Heart right ventricle (tissue), 16 donors: ENCODE measurements around the gene ALCAM. TPM values are rescaled to one million over a fixed set of nuclear protein-coding genes. Genes with fewer than 3 reads are reported as not detected.

Source experiments
- ATAC-seq, 8 donors: fragments of 200-7000 bp; cut with Tn5 transposase; one replicate each; pipeline ENCODE4 v1.9.1; 2020; ENCODE audit warnings: mild to moderate bottlenecking in 8 of 8, moderate library complexity in 8 of 8, moderate number of reproducible peaks in 1 of 8
- DNase-seq, 2 donors: peaks; one replicate each; pipeline ENCODE4 v3.0.0-alpha.2; 2020
- H3K27ac ChIP-seq, 10 donors: fragments of 200-600 bp; sonication (generic) in 2 of 10; one replicate each; pipeline versions ENCODE4 v1.5.0 to v1.8.0; 2020 to 2022; ENCODE audit warnings: mild to moderate bottlenecking in 3 of 10
- H3K27me3 ChIP-seq, 7 donors: fragments of 200-600 bp; one replicate each; pipeline ENCODE4 v1.8.0; 2021 to 2022; ENCODE audit warnings: mild to moderate bottlenecking in 2 of 7
- H3K36me3 ChIP-seq, 9 donors: fragments of 200-600 bp; sonication (generic) in 1 of 9; one replicate each; pipeline versions ENCODE4 v1.5.0 to v1.8.0; 2020 to 2022; ENCODE audit warnings: mild to moderate bottlenecking in 2 of 9
- H3K4me1 ChIP-seq, 9 donors: fragments of 200-600 bp; sonication (generic) in 1 of 9; one replicate each; pipeline versions ENCODE4 v1.5.0 to v1.8.0; 2020 to 2022; ENCODE audit warnings: mild to moderate bottlenecking in 4 of 9
- H3K4me3 ChIP-seq, 10 donors: fragments of 200-600 bp; sonication (generic) in 2 of 10; one replicate each; pipeline versions ENCODE4 v1.5.0 to v1.8.0; 2020 to 2022; ENCODE audit warnings: mild to moderate bottlenecking in 7 of 10, moderate library complexity in 2 of 10
- H3K9me3 ChIP-seq, 11 donors: fragments of 200-600 bp in 10 of 11; sonication (generic) in 2 of 11; one replicate each; pipeline versions ENCODE4 v1.5.0 to v1.8.0; 2013 to 2022; ENCODE audit warnings: mild to moderate bottlenecking in 2 of 11, control low read depth in 1 of 11, moderate library complexity in 1 of 11
- WGBS, 2 donors: extraction: QIAGEN DNeasy Blood & Tissue Kit; methylation state at CpG; one replicate each; pipeline ENCODE4 v1.1.7; 2013; ENCODE audit warnings: inconsistent platforms in 1 of 2; 5-methylcytosine and 5-hydroxymethylcytosine counted together
- intact Hi-C, 10 donors: fragments of 100-400 bp; cut with DNase I; formaldehyde crosslinking; loops; one replicate each; pipeline versions ENCODE4 v1.11.1 to v1.14.2; 2022
- polyA plus RNA-seq, 2 donors: library from polyadenylated mRNA; stranded (reverse); fragments of 200-250 nt; gene quantifications; one replicate each; pipeline ENCODE4 v1.2.3, GENCODE V29; 2013
- total RNA-seq, 10 donors: library from RNA; stranded (reverse); fragmentation: NEBNext Ultra II Directional in 3 of 10; extraction: Animal tissue kit (Norgen Biotek cat#: 25700) in 3 of 10; gene quantifications; one replicate each; pipeline versions ENCODE4 v1.2.1 to v1.2.4, GENCODE V29; 2021 to 2023
- TF ChIP-seq, protein P1 (sequence below), 9 donors: fragments of 200-600 bp; sonication (generic) in 2 of 9; IDR thresholded peaks; one replicate each; pipeline versions ENCODE4 v1.5.0 to v1.8.0; 2021 to 2022; ENCODE audit warnings: antibody characterized with exemption in 9 of 9, mild to moderate bottlenecking in 5 of 9, moderate library complexity in 1 of 9
- donor health status: Arrhythmogenic right ventricular cardiomyopathy.
- donor health status: ischemic (EF 13 %, LVEDD 7.1; RV severe dilation, severe dysfunction).
- donor health status: healthy with polysubstance abuse.
- donor health status: DM: no; HTN: yes; CAD: no.
- donor health status: DM: no; HTN: no; CAD: no.
- donor health status: ischemic (EF 25% LVEDD 6.9; RV normal size, moderate dysfunction).
- donor health status: ischemic (EF 25% LVEDD 5.7; RV mildly dilated, moderate dysfunction).
- donor health status: healthy.
- donor health status: DM: yes; HTN: yes; CAD: no.
- donor health status: Ischemic cardiomyopathy.
- donor health status: ischemic (EF 35%, LVEDD 5.7; RV mildly dilated, moderate dysfunction).
- donor health status: nonischemic (EF 11% LVEDD 7.7; RV severe dilation, severe dysfunction).
- donor health status: DM: yes; HTN: yes; CAD: no.
- donor health status: PGD.
- donor health status: ischemic (EF 29% LVEDD 5.4; RV normal size, mild dysfunction).
- donor health status: nonischemic (EF 23%, LVEDD 6.1; RV moderate dilation, normal function).

ALCAM gene
- total and polyA plus RNA-seq, 12 donors: 1.3 to 23.9 (median 3.6) TPM

DNA sequence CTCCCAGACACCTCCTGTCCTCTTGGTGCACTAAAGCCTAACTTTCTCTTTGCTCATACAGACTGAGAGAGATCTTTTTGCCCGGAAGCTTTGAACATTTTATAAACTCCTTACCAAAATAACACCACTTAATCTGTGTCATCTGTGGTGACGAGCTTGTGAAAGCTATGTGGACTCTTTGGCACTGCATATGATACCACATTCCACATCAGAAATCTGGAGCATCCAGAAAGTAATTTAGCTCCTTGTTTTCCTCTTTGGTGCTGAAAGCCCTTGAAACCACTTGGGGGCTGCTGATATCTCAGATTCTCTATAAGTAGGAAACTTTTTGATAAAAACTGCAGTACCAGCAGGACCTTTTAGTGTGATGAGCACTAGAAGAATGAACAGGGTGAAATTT lies 128.3 kb downstream of the ALCAM start:
- Histone ChIP-seq H3K4me3 (no peak overlapping the region), H3K27me3 (no peaks in the 10 kb centered on the region), H3K9me3 (peaks cover 0 to 18% (median 0%) of the 10 kb centered on the region in 11 donors), H3K4me1 (peaks cover 0 to 2% (median 0%) of the 10 kb centered on the region in 9 donors), H3K36me3 (no peaks in the 10 kb centered on the region), H3K27ac (no peak overlapping the region)
- TF ChIP-seq, protein P1, sequence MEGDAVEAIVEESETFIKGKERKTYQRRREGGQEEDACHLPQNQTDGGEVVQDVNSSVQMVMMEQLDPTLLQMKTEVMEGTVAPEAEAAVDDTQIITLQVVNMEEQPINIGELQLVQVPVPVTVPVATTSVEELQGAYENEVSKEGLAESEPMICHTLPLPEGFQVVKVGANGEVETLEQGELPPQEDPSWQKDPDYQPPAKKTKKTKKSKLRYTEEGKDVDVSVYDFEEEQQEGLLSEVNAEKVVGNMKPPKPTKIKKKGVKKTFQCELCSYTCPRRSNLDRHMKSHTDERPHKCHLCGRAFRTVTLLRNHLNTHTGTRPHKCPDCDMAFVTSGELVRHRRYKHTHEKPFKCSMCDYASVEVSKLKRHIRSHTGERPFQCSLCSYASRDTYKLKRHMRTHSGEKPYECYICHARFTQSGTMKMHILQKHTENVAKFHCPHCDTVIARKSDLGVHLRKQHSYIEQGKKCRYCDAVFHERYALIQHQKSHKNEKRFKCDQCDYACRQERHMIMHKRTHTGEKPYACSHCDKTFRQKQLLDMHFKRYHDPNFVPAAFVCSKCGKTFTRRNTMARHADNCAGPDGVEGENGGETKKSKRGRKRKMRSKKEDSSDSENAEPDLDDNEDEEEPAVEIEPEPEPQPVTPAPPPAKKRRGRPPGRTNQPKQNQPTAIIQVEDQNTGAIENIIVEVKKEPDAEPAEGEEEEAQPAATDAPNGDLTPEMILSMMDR (IDR thresholded peaks at IDR 0.05): no peak
- intact Hi-C loops: no loop called here
- no peak for DNase-seq
- ATAC-seq: no peak
- 27 to 36% methylated on average over 2 of the region's 2 CpGs for WGBS, 2 donors

DNA sequence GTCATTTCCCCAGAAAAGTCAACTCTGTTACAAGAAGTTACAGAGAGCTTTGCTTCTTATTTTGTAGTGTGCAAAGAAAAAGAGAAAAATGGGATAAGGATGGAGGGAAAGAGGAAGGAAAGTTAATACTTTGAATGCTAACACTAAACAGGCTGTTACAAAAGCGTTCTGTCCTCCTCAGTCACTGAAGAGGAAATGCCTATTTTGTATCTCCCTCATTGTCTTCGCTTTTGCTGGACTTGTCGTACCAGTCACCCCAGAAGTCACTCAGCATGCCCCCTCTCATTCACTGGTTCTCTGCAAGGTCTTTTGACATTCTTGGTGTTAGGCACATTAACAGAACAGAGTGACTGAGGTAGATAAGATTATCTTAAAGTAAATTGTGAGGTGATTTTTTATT lies 129.6 kb downstream of the ALCAM start:
- TF ChIP-seq, protein P1 (IDR thresholded peaks at IDR 0.05): no peak
- 62 to 84% methylated on average over 3 of the region's 3 CpGs for WGBS, 2 donors
- ATAC-seq (no peak), DNase-seq (no peak)
- Histone ChIP-seq H3K4me1 (peaks cover 0 to 4% (median 0%) of the 10 kb centered on the region in 9 donors), H3K4me3 (no peak overlapping the region), H3K9me3 (peaks cover 0 to 9% (median 0%) of the 10 kb centered on the region in 11 donors), H3K27ac (no peak overlapping the region), H3K36me3 (no peaks in the 10 kb centered on the region), H3K27me3 (no peaks in the 10 kb centered on the region)
- intact Hi-C loops: no loop called here

DNA sequence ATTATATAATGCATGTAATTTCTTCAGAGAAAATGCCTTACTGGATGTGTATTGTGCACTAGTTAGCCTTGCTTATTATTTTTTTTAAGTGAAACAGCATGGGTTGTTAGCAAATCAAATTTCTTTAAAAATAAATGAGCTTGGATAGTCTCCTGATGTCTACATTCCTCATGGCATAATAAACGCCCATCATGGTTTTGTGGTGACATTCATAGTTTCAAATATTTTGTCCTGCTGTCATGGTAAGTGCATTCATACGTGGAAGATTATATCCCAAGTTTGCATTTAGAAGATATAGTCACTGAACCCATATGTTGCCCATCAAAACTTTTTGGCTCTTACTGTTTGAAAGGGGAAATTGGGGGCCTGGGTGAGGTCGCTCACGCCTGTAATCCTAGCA lies 130.7 kb downstream of the ALCAM start:
- intact Hi-C loops: no loop called here
- TF ChIP-seq, protein P1 (IDR thresholded peaks at IDR 0.05): no peak
- Histone ChIP-seq H3K27ac (no peak overlapping the region), H3K27me3 (no peaks in the 10 kb centered on the region), H3K36me3 (no peaks in the 10 kb centered on the region), H3K4me1 (peaks cover 0 to 4% (median 0%) of the 10 kb centered on the region in 9 donors), H3K4me3 (no peak overlapping the region), H3K9me3 (no peaks in the 10 kb centered on the region)
- 90 to 92% methylated on average over 4 of the region's 4 CpGs for WGBS, 2 donors
- ATAC-seq (no peak), DNase-seq (no peak)

DNA sequence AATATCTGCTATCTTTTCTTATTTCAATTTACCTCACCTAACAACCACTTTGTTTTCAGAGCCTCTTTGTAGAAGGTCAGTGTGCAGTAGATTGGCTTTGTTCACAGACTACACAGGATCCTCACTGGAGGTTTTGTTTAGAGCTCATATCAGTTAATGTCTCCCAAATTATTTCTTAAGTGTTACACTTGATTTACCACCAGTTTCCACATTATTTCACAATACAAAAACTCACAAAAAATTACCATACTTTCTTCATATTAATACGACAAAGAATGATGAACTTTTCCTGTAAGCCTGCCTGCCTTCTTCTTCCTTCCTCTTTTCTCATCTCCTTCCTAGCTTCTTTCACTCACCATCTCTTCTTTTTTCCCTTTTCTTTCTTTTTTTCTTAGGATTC lies 133.3 kb downstream of the ALCAM start:
- intact Hi-C loops: no loop called here

More for the DNA sequence above, 133.3 kb downstream of the ALCAM start:
- H3K27ac ChIP-seq: no peak overlapping the region
- no peak overlapping the region for H3K4me3 ChIP-seq
- peaks cover 0 to 4% (median 0%) of the 10 kb centered on the region in 9 donors for H3K4me1 ChIP-seq
- TF ChIP-seq, protein P1 (IDR thresholded peaks at IDR 0.05): no peak
- 13 to 37% methylated on average over 1 of the region's 1 CpG for WGBS, 2 donors
- no peak for DNase-seq
- ATAC-seq: no peak
- no peaks in the 10 kb centered on the region for H3K27me3 ChIP-seq
- H3K9me3 ChIP-seq: no peaks in the 10 kb centered on the region
- no peaks in the 10 kb centered on the region for H3K36me3 ChIP-seq
